Osteoblast (primary cell): Measurements from ENCODE around the gene THRSP. TPM values are rescaled to one million over a fixed set of nuclear protein-coding genes. Genes with fewer than 3 reads are reported as not detected.

Experiments
- DNase-seq: peaks from one replicate; pipeline ENCODE4 v3.0.0; 2011; ENCODE audit warnings: low spot score, mixed read lengths; ENCODE audit not compliant: insufficient read length; ENCODE audit errors: missing footprints
- H2AFZ ChIP-seq: 2 replicates; pipeline ENCODE4 v1.6.0; 2011; ENCODE audit warnings: mild to moderate bottlenecking, low read length
- H3K27ac ChIP-seq: 2 replicates; pipeline ENCODE4 v1.5.1; 2011; ENCODE audit warnings: mild to moderate bottlenecking, low read depth, low read length, moderate library complexity
- H3K27me3 ChIP-seq: 2 replicates; pipeline ENCODE4 v1.6.0; 2012; ENCODE audit warnings: mild to moderate bottlenecking, control low read depth, inconsistent platforms, low read length, moderate library complexity; ENCODE audit not compliant: insufficient read depth
- H3K36me3 ChIP-seq: 2 replicates; pipeline ENCODE4 v1.5.1; 2011; ENCODE audit warnings: mild to moderate bottlenecking, low read length, control low read depth, moderate library complexity; ENCODE audit not compliant: insufficient read depth
- H3K4me1 ChIP-seq: 2 replicates; pipeline ENCODE4 v1.5.1; 2011; ENCODE audit warnings: mild to moderate bottlenecking, low read length, control low read depth, moderate library complexity; ENCODE audit not compliant: insufficient read depth
- H3K4me2 ChIP-seq: 2 replicates; pipeline ENCODE4 v1.6.0; 2011; ENCODE audit warnings: mild to moderate bottlenecking, low read length; ENCODE audit not compliant: insufficient read depth
- H3K4me3 ChIP-seq: fragments of 200-600 bp; sonication (generic); 3 replicates; pipeline ENCODE4 v1.5.1; 2012; ENCODE audit warnings: mild to moderate bottlenecking, low read length, inconsistent platforms; ENCODE audit not compliant: insufficient read depth
- H3K79me2 ChIP-seq: 2 replicates; pipeline ENCODE4 v1.6.0; 2012; ENCODE audit warnings: mild to moderate bottlenecking, low read length, control low read depth, inconsistent platforms; ENCODE audit not compliant: insufficient read depth
- H3K9me3 ChIP-seq: 2 replicates; pipeline ENCODE4 v1.5.1; 2011; ENCODE audit warnings: low read depth, low read length, control low read depth
- H4K20me1 ChIP-seq: 2 replicates; pipeline ENCODE4 v1.6.0; 2012; ENCODE audit warnings: mild to moderate bottlenecking, low read length, control low read depth; ENCODE audit not compliant: insufficient read depth
- total RNA-seq: library from RNA; depleted of rRNA; stranded (reverse); fragments of >200 nt; gene quantifications from 2 replicates; pipeline ENCODE4 v1.2.3, GENCODE V29; 2012
- TF ChIP-seq, protein P1 (sequence below): IDR thresholded peaks from 2 replicates; pipeline ENCODE4 v1.5.1; 2011; ENCODE audit warnings: mild to moderate bottlenecking, low read depth, low read length, moderate library complexity; ENCODE audit errors: extremely low read depth

THRSP gene
- total RNA-seq, 1 donor, result not detected

- TF ChIP-seq, protein P1, sequence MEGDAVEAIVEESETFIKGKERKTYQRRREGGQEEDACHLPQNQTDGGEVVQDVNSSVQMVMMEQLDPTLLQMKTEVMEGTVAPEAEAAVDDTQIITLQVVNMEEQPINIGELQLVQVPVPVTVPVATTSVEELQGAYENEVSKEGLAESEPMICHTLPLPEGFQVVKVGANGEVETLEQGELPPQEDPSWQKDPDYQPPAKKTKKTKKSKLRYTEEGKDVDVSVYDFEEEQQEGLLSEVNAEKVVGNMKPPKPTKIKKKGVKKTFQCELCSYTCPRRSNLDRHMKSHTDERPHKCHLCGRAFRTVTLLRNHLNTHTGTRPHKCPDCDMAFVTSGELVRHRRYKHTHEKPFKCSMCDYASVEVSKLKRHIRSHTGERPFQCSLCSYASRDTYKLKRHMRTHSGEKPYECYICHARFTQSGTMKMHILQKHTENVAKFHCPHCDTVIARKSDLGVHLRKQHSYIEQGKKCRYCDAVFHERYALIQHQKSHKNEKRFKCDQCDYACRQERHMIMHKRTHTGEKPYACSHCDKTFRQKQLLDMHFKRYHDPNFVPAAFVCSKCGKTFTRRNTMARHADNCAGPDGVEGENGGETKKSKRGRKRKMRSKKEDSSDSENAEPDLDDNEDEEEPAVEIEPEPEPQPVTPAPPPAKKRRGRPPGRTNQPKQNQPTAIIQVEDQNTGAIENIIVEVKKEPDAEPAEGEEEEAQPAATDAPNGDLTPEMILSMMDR, result no peak
- H3K9me3 ChIP-seq, result no peaks in the 10 kb centered on the region
- no peak overlapping the region for H3K4me2 ChIP-seq
- no peak for DNase-seq
- H3K79me2 ChIP-seq, result no peaks in the 10 kb centered on the region
- no peaks in the 10 kb centered on the region for H3K27me3 ChIP-seq
- no peaks in the 10 kb centered on the region for H4K20me1 ChIP-seq
- no peak overlapping the region for H3K27ac ChIP-seq
- peaks cover 35% of the 10 kb centered on the region for H3K36me3 ChIP-seq
- no peaks in the 10 kb centered on the region for H3K4me1 ChIP-seq
- H2AFZ ChIP-seq, result no peak overlapping the region
- H3K4me3 ChIP-seq, result no peak overlapping the region
Measured at GRCh38 chr11:78099666-78100065, 36.0 kb downstream of the THRSP start.

DNA sequence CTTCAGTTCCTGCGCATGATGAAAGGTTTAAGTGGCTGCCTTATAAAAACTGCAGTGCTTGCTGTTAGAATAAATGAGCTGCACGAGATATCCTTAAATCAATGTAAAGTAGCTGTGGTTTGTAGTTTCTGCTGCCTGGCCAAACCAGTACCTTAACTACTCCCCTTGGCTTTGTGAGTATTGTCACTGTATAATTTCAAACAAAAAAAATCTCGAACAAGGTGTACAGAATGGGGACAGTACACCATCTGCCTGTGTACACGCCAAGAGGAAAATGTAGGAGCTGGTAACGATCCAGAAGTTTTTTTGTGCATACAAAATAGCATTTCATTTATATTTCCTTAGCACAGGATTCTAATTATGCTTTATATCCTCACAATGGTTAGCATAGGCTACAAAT, 36.6 kb downstream of the THRSP start:
- H3K4me2 ChIP-seq, result no peak overlapping the region
- H3K4me3 ChIP-seq, result no peak overlapping the region
- H3K27me3 ChIP-seq, result no peaks in the 10 kb centered on the region
- H3K79me2 ChIP-seq, result no peaks in the 10 kb centered on the region
- no peaks in the 10 kb centered on the region for H3K4me1 ChIP-seq
- H3K27ac ChIP-seq, result no peak overlapping the region
- H3K9me3 ChIP-seq, result no peaks in the 10 kb centered on the region
- H2AFZ ChIP-seq, result no peak overlapping the region
- no peak for DNase-seq
- H3K36me3 ChIP-seq, result peaks cover 32% of the 10 kb centered on the region
- no peaks in the 10 kb centered on the region for H4K20me1 ChIP-seq
- TF ChIP-seq, protein P1, result no peak

DNA sequence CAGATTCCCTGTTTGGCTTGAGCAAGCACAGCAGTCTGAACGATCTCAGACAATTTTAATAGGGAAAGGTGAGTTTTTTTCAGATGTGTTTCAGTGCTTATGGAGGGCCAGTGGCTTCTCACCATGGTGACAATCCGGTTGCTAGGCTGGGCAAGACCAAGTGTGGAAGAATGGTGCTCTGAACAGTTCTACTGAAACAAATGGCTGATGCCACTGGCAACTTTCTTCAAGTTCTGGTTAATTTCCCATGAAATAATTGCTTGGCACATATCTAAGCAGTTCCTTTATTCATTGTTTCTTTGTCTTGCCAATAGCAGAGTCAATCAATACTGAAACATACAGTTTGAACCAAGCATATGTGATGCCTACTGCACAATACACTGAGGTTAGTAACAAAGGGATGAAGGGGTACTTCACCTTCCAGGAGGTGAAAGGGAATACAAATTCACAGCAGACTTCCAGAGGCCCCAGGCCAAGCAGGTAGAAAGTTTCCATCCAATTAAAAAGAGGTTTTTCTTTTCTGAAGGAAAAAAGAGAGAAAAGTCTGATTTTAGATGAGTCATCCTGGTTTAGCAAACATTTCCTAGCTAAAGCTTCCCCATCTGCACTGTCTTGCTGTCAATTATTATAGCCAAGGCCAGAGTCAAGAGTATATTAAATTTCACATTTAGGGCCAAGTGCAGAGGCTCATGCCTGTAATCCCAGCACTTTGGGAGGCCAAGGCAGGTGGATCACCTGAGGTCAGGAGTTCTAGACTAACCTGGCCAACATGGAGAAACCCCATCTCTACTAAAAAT, 37.2 kb downstream of the THRSP start:
- H3K36me3 ChIP-seq, result peaks cover 32% of the 10 kb centered on the region
- DNase-seq, result no peak
- no peaks in the 10 kb centered on the region for H3K27me3 ChIP-seq
- H3K27ac ChIP-seq, result no peak overlapping the region
- no peak overlapping the region for H2AFZ ChIP-seq
- TF ChIP-seq, protein P1, result no peak
- no peaks in the 10 kb centered on the region for H3K79me2 ChIP-seq
- H3K4me1 ChIP-seq, result no peaks in the 10 kb centered on the region
- H3K4me2 ChIP-seq, result no peak overlapping the region
- no peaks in the 10 kb centered on the region for H3K9me3 ChIP-seq
- H4K20me1 ChIP-seq, result no peaks in the 10 kb centered on the region
- no peak overlapping the region for H3K4me3 ChIP-seq

DNA sequence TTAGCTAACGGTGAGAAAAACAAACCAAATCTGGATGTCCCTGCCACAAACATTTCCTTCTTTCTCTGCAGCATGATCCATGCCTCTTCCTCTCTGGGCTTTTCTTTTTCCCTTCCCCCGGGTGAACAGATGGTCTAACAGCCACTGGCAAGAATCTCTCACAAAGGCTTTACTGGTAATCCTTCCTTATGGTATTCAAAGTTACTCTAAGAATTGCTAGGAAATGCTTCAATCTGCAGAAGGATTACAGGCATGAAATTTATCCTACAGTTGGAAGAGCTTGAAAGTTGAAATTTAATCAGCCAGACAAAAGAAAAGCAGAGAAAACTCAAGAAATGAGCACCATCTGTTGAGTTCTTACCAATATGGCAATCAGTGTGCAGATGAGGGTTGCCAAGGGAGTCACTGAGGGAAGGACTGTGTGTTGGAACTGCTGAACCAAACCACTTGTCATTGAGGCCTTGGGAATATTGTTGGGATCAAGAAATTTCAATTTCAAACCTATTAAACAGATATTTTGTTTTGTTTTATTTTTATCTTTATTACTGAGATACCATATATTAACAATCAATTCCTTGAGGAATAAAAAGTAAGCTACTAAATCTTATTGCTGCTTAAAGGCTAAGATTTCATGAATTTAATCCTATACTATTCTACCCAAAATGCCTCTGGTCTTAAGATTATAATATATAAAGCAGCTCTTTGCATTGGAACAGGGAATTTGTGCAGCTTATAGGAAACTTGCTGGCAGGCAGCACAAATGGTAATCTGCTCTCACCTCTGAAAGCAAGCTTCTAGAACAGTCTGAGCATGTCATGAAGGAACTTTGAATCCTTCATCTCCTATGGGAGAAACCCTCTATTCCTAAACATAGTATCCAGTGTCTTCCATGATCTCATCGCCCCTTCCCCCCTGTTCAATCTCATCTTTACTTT, 45.7 kb downstream of the THRSP start:
- no peak overlapping the region for H3K4me3 ChIP-seq
- H2AFZ ChIP-seq, result no peak overlapping the region
- H3K4me1 ChIP-seq, result no peaks in the 10 kb centered on the region
- no peak overlapping the region for H3K4me2 ChIP-seq
- TF ChIP-seq, protein P1, result no peak
- no peak for DNase-seq
- no peaks in the 10 kb centered on the region for H3K9me3 ChIP-seq
- no peaks in the 10 kb centered on the region for H3K79me2 ChIP-seq
- H3K27ac ChIP-seq, result no peak overlapping the region
- H3K36me3 ChIP-seq, result peaks cover 16% of the 10 kb centered on the region
- no peaks in the 10 kb centered on the region for H4K20me1 ChIP-seq
- no peaks in the 10 kb centered on the region for H3K27me3 ChIP-seq
